Thyroid gland (tissue), 4 donors: Measurements from ENCODE around the gene ATPAF1. TPM values are rescaled to one million over a fixed set of nuclear protein-coding genes. Genes with fewer than 3 reads are reported as not detected.
A peak's percentile ranks its signal among the peaks of the same experiment; 100 is the strongest.

ENCODE experiments used
- DNase-seq, 2 donors: peaks; one replicate each; pipeline ENCODE4 v3.0.0-alpha.2; 2019
- H3K27ac ChIP-seq, 3 donors: fragments of 200-600 bp; sonication (generic); 1 replicate in 2 of 3; 2 replicates in 1 of 3; pipeline ENCODE4 v1.5.1; 2016 to 2019; ENCODE audit warnings: mild to moderate bottlenecking in 1 of 3, moderate library complexity in 1 of 3
- H3K27me3 ChIP-seq: fragments of 200-600 bp; sonication (generic); one replicate; pipeline ENCODE4 v1.5.1; 2019
- H3K36me3 ChIP-seq, 2 donors: fragments of 200-600 bp; sonication (generic); one replicate each; pipeline ENCODE4 v1.5.1; 2016 to 2019
- H3K4me1 ChIP-seq, 2 donors: fragments of 200-600 bp; sonication (generic); one replicate each; pipeline ENCODE4 v1.5.1; 2017 to 2019
- H3K4me3 ChIP-seq, 3 donors: fragments of 200-600 bp; sonication (generic); replicated peaks in 1 of 3; 1 replicate in 2 of 3; 2 replicates in 1 of 3; pipeline ENCODE4 v1.5.1; 2016; ENCODE audit warnings: mild to moderate bottlenecking in 1 of 3
- H3K9me3 ChIP-seq: fragments of 200-600 bp; sonication (generic); one replicate; pipeline ENCODE4 v1.5.1; 2017
- CTCF ChIP-seq, 6 experiments: fragments of 200-600 bp in 3 of 6; fragments of 450-650 bp in 3 of 6; sonication (generic) in 3 of 6; IDR thresholded peaks; one replicate each; pipeline ENCODE4 v1.5.1; 2016 to 2019; ENCODE audit warnings: antibody characterized with exemption in 6 of 6, mild to moderate bottlenecking in 2 of 6, inconsistent platforms in 1 of 6, moderate library complexity in 1 of 6
- POLR2A ChIP-seq, 2 donors: fragments of 450-650 bp; IDR thresholded peaks; one replicate each; pipeline ENCODE4 v1.6.1; 2017; ENCODE audit warnings: antibody characterized with exemption in 2 of 2, mild to moderate bottlenecking in 2 of 2, moderate library complexity in 1 of 2
- WGBS, 2 donors: methylation state at CpG; one replicate each; pipeline ENCODE4 v1.1.5; 2017; 5-methylcytosine and 5-hydroxymethylcytosine counted together
- intact Hi-C: fragments of 100-400 bp; cut with DNase I; formaldehyde crosslinking; loops from one replicate; pipeline ENCODE4 v1.15.1; 2023
- total RNA-seq, 4 donors: library from RNA; depleted of rRNA; stranded (reverse); fragments of >200 nt; gene quantifications; one replicate each; pipeline ENCODE4 v1.2.3, GENCODE V29; 2016

Gene ATPAF1
- total RNA-seq, 4 donors from 2014 or later, result 48.0 to 85.6 (median 56.3) TPM

GRCh38 chr1:46691997-46692790 lies 24.0 kb upstream of the ATPAF1 start:
- Histone ChIP-seq H3K27me3 (no peaks in the 10 kb centered on the region), H3K4me1 (peaks cover 6 to 7% of the 10 kb centered on the region in 2 donors), H3K9me3 (no peaks in the 10 kb centered on the region), H3K27ac (no peak overlapping the region), H3K4me3 (no peak overlapping the region), H3K36me3 (peaks cover 30 to 36% of the 10 kb centered on the region in 2 donors)
- intact Hi-C loops, result no loop called here
- TF ChIP-seq CTCF (IDR thresholded peaks at IDR 0.05) (no peak), POLR2A (IDR thresholded peaks at IDR 0.05) (no peak)
- 76 to 82% methylated on average over 6 of the region's 6 CpGs for WGBS, 2 donors
- peak; percentile 26 to 45 for DNase-seq

GRCh38 chr1:46690931-46691421 lies 22.8 kb upstream of the ATPAF1 start:
- intact Hi-C loops, result no loop called here
- peaks cover 26 to 30% of the 10 kb centered on the region in 2 donors for H3K36me3 ChIP-seq

GRCh38 chr1:46689897-46690296 lies 21.7 kb upstream of the ATPAF1 start:
- Histone ChIP-seq H3K9me3 (no peaks in the 10 kb centered on the region), H3K4me3 (no peak overlapping the region), H3K27ac (no peak overlapping the region), H3K4me1 (peaks cover 7 to 10% of the 10 kb centered on the region in 2 donors), H3K27me3 (no peaks in the 10 kb centered on the region), H3K36me3 (peaks cover 23 to 25% of the 10 kb centered on the region in 2 donors)
- TF ChIP-seq CTCF (IDR thresholded peaks at IDR 0.05) (no peak), POLR2A (IDR thresholded peaks at IDR 0.05) (no peak)
- DNase-seq, result no peak
- WGBS, 2 donors, result 82 to 91% methylated on average over 1 of the region's 1 CpG
- intact Hi-C loops, result no loop called here

More at GRCh38 chr1:46690931-46691421, 22.8 kb upstream of the ATPAF1 start:
- WGBS, 2 donors, result 92 to 96% methylated on average over 2 of the region's 2 CpGs
- TF ChIP-seq CTCF (IDR thresholded peaks at IDR 0.05) (no peak), POLR2A (IDR thresholded peaks at IDR 0.05) (no peak)
- Histone ChIP-seq H3K27me3 (no peaks in the 10 kb centered on the region), H3K4me1 (peaks cover 7 to 10% of the 10 kb centered on the region in 2 donors), H3K9me3 (no peaks in the 10 kb centered on the region), H3K27ac (no peak overlapping the region), H3K4me3 (no peak overlapping the region)
- DNase-seq, result no peak

GRCh38 chr1:46689356-46689755 lies 21.2 kb upstream of the ATPAF1 start:
- Histone ChIP-seq H3K9me3 (no peaks in the 10 kb centered on the region), H3K27ac (no peak overlapping the region), H3K27me3 (no peaks in the 10 kb centered on the region), H3K36me3 (peaks cover 28 to 30% of the 10 kb centered on the region in 2 donors), H3K4me1 (peaks cover 7 to 10% of the 10 kb centered on the region in 2 donors), H3K4me3 (no peak overlapping the region)
- 79 to 81% methylated on average over 2 of the region's 2 CpGs for WGBS, 2 donors
- TF ChIP-seq POLR2A (IDR thresholded peaks at IDR 0.05), result no peak
- no peak for TF ChIP-seq CTCF (IDR thresholded peaks at IDR 0.05)
- DNase-seq, result peak in 1 of 2 donors; percentile 9
- intact Hi-C loops, result no loop called here

- no peak for DNase-seq
- peaks cover 35 to 43% of the 10 kb centered on the region in 2 donors for H3K36me3 ChIP-seq
- peaks cover under 1 to 10% of the 10 kb centered on the region in 2 donors for H3K4me1 ChIP-seq
- H3K4me3 ChIP-seq, result no peak overlapping the region
- 79 to 82% methylated on average over 9 of the region's 9 CpGs for WGBS, 2 donors
- intact Hi-C loops, result no loop called here
- no peak for TF ChIP-seq CTCF (IDR thresholded peaks at IDR 0.05)
- TF ChIP-seq POLR2A (IDR thresholded peaks at IDR 0.05), result no peak
- no peaks in the 10 kb centered on the region for H3K9me3 ChIP-seq
- H3K27me3 ChIP-seq, result no peaks in the 10 kb centered on the region
- H3K27ac ChIP-seq, result no peak overlapping the region
Measured at GRCh38 chr1:46687921-46688509, 19.9 kb upstream of the ATPAF1 start.
